Measurements from ENCODE around the gene MPV17L2.

MPV17L2 gene

DNA sequence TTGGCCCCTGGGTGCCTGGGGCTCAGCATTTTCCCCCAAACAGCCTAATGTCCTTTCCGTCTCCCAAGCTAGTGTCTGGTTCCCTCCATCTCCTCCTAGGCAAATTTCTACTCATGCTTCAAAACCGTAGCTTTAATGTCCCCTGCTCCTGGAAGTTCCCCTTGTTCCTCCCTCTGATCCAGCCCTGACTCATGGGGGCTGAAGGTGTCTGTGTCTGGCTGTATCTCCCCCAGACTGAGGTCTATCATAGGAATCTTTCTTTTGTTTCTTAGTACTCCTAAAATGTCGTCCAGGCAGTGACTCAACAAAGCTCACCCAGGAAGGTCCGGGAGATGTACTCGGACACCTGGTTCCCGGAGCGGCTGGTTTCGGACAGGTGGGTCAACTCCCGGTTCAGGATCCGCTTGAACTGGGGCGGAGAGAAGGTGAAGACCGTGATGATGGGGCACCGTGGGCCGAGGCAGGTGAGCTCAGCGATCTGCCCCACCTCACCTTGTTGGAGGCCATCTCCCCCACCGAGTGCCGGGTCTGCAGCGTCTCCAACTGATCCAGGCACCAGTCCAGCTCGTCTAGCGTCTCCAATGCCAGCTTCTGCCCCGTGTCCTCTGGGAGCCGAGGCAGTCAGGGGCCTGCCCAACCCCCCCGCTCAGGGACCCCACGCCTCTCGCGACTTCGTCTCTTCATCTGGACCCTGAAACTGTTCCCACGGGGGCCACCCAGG, 27.1 kb downstream of the MPV17L2 start:
- no peak for DNase-seq

DNA sequence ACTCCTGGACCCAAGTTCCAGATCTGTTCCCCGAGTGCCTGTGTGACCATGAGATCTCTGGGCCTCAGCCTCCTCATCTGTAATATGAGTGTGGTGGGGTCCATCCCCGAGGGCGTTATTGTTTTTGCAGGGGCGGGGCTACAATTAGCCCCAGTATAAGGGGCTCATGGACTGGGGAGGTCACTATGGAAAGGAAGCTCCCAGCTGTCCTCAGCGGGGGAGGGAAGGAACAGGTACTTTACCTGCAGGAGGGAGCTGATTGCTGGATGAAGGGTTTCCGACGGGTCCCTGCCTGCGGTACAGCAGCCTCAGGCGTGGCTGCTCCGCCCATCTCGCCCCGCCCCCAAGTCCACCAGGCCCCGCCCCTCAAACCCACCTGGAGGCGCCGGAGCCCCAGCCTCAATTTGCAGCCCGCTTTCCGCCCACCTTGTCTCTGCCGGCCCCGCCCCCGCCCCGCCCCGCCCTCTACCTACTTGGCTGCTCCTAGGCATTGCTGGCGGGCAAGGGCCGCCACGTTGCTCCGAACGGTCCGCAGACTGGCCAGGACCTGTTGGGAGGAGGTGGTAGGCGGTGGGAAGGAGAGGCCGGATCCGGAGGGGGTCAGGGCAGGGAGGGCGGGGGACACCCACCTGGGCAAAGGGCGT, 27.7 kb downstream of the MPV17L2 start:
- DNase-seq, result no peak

DNA sequence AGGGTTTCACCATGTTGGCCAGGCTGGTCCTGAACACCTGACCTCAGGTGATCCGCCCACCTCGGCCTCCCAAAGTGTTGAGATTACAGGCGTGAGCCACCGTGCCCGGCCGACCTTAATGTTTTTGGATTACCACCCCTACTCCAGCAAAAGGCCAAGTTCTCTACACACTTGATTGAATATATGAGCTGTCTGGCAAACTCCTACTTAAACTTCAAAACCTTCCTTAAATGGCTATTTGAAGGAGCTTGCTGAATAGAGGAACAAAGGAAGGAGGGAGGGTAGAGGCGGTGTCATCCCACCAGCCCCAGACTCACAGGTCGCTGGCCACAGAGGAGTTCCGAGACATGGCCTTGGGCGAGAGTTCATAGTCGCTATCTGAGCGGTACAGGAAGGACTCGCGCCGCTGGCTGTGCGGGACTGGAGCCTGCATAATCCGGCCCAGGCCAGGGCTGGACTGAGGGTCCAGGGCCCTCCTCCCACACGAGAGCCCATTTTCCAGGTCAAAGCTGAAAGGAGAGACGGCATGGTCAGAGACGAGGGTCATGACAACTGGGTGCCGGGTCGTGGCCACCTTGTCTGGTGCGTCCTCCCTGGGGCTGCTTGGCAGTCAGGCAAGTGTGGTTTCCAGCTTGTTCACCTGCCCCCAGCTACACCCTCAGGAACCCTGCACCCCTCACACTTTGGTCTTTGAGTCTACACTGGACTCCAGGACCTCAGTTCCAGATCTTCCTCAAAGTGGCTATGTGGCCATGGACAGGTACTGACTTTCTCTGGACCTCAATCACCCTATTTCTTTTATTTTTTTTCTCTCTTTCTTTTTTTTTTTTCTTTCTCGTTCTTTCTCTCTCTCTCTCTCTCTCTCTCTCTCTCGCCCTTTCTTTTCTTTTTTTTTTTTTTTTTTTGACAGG, 29.1 kb downstream of the MPV17L2 start:
- no peak for DNase-seq

DNA sequence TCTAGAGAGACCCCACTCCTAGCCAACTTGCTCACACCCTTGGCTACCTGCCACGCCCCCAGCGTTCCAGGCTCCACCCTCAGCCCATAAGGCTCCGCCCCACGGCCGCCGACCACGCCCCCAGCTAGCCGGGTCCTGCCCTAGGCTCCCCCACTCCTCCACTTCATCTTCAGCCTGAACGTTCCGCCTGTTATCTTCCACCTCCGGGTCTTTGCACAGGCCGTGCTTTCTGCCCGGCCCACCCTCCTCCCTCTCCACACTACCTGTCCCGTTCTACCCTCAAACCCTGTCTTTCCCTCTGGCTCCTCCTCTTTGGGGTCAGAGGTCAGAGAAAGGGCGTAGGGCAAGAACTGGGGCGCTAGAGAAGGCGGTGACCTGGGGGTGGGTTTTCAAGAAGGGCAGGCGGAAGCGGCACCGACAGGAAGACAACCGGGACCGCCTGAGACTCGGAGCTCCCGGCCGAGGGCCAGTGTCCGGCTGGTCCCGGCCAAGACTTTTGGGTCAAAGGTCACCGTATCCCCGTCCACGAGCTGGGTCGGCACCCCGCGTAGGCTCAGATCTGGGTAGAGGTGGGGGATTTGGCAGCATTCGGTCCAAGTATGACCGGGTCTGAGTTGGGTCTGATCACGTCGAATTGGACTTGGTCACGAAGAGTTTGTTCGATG, 31.0 kb downstream of the MPV17L2 start:
- no peak for DNase-seq

GRCh38 chr19:18224525-18225354, 31.7 kb downstream of the MPV17L2 start:
- peak; percentile 94 for DNase-seq

- DNase-seq, result no peak
Measured at GRCh38 chr19:18225355-18225701, 32.3 kb downstream of the MPV17L2 start.

GRCh38 chr19:18225702-18226468, 32.9 kb downstream of the MPV17L2 start, which contains the start of gene PDE4C:
Gene PDE4C, minus strand, starts transcription at chr19:18226438. Its CDS starts 23 bp downstream, at chr19:18226415.
- no peak for DNase-seq

DNA sequence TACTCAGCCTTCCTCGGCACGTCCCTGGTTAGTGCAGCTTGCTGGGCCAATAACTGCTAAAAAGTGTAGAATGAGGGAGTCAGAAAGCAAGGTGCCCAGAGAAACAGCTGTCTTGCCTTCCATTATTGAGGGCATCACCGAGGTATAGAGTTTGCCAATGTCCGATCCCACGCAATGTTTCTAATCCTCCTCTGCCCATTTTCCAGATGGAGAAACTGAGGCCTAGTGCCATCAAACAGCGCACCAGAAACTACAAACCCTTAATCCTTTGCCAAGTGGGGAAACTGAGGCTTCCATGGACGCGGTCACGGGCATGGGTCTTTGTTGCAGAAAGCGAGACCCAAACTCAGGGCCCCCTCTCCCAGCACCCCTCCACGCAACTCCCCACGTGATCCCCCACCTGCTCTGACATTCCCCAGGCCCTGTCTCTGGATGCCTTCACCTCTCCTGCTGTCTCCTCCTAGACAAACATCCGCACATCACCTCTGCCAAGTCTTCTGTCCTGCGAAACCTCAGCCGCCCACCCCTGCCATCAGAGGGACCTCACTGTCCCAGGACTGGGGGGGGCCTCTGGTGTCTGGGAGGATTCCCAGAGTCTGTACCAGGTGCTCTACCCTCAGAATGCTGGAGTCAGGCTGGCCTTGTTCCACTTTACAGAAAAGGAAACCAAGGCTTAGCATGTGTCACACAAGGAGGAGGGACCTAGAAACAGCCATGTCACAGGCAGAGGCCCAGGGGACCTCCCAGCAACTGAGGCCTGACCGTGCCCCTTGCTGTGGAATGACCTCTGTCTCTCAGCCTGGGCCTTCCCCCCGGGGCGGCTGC, 34.1 kb downstream of the MPV17L2 start:
- no peak for DNase-seq

GRCh38 chr19:18227781-18228271, 34.8 kb downstream of the MPV17L2 start:
- DNase-seq, result no peak

DNA sequence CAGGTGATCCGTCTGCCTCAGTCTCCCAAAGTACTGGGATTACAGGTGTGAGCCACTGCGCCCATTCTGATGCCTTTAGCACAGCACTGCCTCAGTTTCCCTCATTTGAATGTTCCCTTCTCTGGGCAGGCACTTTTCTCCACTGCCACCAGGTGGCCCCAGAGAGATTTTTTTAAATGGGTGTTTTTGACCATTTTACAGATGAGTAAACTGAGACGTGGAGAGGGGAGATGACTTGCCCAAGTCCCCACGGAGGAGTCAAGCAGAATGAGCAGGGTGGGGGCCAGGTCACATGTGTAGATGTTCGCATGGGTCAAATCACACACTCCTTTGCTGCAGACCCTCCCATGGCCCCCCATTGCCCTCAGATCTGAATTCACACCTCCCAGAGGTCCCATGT, 36.5 kb downstream of the MPV17L2 start:
- DNase-seq, result no peak

- no peak for DNase-seq
Measured at GRCh38 chr19:18229915-18230314, 36.9 kb downstream of the MPV17L2 start.

DNA sequence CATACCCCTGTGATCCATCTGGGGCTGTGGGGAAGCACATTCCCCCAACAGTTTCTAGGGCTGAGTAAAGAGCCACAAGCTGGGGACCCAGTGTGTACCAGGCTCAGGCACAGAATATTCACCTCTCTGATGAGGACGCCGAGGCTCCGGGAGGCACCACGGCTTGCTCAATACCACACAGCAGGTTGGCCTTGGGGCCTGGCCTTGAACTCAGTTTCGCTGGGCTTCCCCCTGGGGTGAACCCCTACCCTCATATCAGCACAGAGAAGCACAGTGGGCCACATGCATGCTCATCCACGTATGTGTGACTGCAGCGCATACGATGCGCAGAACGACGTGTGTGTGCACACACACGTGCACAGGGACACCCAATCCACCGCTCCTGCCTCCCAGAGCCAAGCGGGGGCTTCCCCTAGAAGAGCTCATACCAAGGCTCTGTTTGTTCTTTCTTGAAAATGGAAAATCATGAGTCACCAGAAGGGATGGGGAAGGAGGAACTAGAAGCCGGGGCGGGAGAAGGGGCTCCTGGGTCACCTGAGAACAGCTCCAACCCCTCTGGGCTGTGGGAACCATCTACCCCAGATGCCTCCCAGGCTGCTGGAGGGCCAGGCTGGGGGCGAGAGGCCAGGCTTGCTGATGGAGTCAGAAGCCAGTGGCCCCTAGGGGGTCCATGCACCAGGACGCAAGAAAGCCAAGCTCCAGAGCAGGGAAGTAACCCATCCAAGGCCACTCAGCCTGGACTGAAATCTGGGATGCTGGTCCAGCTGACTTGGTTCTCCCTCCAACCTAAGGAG, 38.1 kb downstream of the MPV17L2 start:
- no peak for DNase-seq

DNA sequence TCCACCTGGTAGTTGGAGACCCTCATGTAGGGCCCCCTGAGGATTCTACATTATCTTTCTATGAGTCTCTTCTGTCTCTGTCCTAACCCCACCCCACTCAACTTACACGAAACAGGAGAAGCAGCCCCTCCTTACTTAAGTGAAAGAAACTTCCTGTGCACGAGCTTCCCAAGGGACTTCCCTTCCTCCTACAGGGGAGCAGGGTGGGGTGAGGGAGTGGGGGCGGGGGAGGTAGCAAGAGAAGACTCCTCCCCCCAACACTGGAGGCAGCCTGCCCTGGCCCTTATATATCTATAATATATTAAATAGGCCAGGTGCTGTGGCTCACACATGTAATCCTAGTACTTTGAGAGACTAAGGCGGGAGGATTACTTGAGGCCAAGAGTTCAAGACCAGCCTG, 38.8 kb downstream of the MPV17L2 start:
- DNase-seq, result no peak

DNA sequence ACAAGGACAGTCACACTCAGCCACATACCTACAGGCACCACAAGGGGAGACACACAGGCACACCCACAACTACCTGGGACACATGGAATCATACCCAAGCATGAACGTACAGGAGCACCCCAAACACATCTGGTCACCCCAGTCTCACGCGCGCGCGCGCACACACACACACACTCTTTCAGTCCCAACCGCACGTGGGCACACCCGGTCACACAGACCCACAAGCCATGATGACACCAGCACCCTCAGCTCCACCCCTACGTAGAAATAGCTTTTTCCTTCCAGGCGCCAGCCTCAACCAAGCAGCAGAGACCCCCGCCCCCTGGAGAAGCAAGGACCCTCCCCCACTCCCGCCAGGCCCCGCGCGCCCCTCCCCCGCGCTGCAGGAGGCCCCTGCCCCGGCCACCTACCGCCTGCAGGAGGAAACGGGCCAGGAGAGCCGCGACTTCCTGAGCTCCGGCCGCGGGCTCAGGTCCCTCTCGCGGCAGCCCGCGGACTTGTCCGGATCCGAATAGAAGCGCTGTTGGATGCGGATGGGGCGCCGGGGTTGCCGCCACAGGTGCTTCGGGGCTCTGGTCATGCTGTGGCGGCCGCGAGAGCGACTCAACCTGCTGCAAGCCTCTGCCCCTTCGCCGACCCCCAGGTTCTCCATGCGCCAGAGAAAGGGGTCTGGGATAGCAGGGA, 39.7 kb downstream of the MPV17L2 start:
- peak; percentile 57 for DNase-seq

DNA sequence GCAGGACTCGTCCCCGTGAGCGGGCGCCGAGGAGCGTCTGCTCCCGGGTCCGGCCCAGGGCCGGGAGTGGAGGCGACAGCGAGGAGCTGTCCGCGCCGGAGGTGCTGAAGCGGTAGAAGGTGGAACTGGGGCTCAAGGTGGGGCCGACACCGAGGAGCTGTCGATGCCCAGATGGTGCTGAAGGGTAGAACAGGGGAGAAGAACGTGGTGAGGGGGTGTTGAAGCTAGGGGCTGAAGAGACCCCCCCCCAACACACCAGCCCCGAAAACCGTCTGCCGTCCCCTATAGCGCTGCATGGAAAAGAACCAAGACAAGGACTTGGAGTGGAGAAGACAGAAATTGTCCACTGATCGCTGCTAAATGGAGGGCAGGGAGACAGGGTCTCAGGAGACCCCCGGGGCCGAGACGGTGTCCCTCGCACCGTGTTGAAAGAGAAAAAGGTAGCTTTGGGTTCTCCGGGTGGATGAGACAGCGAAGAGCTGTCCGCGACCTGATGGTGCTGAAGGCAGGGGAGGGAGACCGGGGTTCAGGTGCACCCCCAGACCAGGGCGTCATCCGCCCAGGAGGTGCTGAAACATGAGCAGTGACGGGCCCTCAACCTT, 40.3 kb downstream of the MPV17L2 start:
- peak; percentile 31 for DNase-seq

DNA sequence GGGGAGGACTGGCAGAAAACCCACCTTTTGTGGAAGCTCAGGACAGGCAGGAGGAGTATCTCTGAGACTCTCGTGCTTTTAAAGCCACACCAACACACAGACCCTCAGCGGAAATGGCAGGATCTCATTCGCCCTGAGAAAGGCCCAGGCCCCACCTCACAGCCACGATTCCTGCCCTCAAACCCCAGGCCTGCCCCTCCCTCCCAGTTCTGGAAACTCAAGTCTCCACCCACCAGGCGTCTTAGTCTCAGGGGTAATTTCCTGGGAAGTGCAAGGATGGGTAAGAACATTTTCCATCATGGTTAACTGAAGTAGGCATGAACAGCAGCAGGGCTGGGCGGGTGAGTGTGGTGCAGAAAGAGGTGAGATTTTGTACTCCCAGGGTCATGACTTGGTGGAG, 41.2 kb downstream of the MPV17L2 start:
- no peak for DNase-seq

DNA sequence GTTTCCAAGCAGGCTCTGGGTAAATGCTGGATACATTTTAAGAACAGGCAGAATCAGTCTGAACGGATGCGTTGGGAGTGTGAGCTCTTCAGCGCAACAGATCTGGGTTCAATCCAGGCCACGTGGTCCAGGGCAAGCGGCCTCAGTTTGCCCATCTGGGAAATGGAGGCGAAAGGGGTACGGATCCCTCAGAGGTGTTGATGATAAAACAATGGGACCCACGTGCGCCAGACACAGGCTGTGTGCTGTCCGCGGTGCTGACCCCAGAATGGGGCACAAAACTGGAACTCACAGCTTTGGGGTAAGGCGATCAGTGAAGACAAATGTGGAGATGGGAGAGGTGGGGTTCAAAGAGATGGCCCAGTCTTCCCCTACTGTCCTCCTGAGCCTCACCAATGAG, 46.3 kb downstream of the MPV17L2 start:
- no peak for DNase-seq

DNA sequence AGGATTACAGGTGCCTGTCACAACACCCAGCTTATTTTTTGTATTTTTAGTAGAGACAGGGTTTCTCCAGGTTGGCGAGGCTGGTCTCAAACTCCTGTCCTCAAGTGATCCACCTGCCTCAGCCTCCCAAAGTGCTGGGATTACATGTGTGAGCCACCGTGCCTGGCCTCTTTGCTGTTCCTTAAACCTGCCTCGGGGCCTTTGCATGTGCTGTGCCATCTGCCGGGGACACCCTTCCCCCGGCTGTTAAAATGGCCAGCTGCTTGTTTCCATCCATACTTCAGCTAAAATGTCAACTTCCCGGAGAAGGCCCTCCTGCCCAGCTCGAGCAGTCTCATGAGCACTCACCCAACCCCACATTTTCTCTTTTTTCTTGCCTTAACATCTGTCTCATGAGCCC, 52.3 kb downstream of the MPV17L2 start:
- DNase-seq, result no peak

All from NCI-H1092 treated with DMSO at 0.1 percent for 48 hours (cell line).